HG02763 (cell line): ENCODE data around the gene FMN1.

ENCODE experiments used
- ATAC-seq: cut with Tn5 transposase; IDR thresholded peaks from one replicate; pipeline ENCODE4 v1.9.1; 2021; ENCODE audit warnings: mild to moderate bottlenecking, moderate library complexity; ENCODE audit not compliant: unreplicated experiment

Gene FMN1

GRCh38 chr15:32893421-32893820, 301.1 kb downstream of the FMN1 start:
- no peak for ATAC-seq

GRCh38 chr15:32889214-32889613, 305.3 kb downstream of the FMN1 start:
- no peak for ATAC-seq

DNA sequence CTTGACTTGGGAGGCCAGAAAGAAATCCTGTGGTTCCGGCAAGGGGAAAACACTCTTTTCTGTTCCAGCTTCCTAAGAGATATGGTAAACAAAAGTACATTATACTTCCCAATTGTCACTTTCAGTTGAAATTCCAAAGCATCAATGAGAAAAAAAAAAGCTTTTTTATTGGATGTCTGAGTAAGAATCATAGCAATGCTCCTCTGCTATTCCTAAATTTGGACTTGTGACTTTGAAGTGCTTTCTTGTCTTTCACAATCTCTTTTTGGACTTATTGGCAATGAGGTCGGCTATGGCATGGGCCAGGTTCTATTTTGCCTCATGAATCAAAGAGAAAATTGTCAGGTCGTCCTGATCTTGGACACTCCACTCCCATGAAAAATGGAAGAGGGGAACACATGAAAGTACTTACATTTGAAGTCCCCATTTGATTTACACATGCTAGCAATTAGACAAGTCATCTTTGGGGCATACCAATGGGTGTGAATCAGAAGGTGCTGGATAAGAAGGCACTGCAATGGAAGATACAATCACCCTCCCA, 306.2 kb downstream of the FMN1 start:
- no peak for ATAC-seq

DNA sequence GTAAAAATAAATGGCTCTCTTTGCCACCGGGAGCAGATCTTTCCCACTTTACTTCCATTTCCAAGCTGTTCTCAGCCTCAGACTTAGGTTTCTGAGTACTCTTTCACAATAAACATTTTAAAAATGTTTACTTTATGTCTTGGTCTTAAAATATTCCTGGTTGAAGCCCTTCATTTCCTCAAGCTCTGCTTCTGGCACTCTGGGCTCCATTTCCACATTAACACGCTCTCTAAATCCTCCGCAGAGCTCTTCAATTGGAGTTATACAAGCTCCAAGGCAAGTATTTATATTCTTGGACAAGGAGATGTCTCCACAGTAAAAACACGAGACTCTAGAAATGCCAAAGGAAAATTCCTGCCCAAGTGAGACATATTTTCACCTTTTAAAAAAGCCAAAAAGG, 307.4 kb downstream of the FMN1 start:
- ATAC-seq: no peak

DNA sequence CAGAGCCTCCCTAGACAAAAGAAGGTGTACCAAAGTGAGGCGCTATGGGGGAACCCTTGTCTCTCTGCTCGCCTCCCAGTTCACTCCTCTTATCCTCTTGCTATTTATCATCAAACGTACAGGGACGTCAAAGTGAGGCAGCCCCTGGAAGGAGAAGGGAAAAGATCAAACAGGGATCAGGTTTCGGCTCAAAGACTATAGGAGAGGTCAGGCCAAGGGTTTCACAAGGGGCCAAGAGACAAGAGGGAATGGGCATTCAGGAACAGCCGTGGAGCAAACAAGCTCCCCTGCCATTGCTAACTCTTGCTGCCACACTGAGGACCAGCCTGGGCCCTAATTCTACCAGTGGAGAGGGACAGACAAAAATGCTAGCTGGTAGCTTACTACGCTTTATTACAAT, 308.1 kb downstream of the FMN1 start:
- no peak for ATAC-seq

DNA sequence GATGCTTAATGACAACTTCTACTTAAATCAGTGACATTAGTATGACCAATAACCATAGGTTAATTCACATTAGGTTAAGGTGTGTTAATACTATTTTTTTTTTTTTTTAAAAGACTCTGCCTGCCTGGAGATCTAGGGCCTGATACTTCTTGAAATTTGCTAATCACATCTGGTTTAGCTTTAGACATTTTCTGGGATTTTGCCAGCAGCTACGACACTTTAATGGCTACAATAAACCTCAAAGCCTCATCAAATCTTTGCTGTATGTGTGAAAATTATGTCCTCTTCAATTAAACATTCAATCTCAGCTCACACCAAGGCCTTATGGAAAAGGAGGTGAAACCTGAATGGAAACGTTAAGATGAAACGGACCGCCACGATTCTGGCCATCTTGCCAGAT, 308.8 kb downstream of the FMN1 start:
- ATAC-seq: no peak

GRCh38 chr15:32884146-32884545, 310.4 kb downstream of the FMN1 start:
- ATAC-seq: no peak

DNA sequence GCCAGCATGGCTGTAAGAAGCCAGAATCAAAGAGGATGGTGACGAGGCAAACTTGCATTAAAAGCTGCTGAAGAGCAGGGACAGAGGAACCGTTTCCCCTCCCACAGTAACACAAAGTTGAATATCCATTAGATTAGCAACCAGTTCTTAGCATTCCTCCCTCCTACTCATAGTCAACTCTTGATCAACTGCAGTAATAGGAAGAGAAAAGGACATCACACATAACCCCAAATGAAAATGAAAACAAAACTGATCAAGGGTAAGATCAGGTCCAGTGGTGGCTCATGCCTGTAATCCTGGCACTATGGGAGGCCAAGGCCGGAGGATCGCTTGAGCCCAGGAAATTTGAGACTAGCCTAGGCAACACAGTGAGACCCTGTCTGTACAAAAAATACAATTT, 311.6 kb downstream of the FMN1 start:
- no peak for ATAC-seq

- ATAC-seq: no peak
Observed at GRCh38 chr15:32881528-32881927, 313.0 kb downstream of the FMN1 start.

DNA sequence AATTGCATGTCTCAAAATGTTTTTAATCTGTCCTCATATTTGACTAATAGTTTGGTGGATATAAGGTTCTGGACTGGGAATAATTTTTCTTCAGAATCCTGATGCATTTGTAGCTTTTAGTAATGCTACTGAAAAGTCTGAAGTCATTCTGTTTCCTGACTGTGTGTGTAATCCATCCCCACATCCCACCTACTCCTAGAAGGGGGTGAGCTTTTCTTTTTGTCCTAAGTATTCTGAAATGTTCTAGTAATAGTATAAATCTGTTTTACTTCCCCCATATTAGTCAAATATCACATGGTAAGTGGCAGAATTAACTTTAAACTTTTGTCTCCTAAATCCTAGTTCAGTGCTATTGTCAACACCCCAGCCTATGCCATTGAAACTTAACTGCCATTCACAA, 313.9 kb downstream of the FMN1 start:
- ATAC-seq: no peak

DNA sequence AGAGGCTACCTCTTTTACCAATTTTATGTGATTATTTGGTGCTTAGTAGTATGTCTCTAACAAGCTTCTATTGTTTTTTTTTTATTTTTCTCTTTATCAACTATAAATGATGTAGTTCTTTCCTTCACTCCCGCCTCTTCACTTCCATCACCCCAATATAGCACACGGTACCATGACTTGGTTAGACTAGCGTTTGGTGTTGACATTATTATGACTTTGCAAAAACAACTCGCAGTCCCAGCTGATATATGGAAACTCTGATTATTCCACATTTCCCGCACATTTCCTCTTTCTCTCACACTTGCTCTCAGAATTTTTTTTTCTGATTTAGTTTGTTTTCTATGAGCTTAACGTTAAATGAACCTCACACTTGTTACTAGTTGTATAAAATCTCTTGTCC, 314.5 kb downstream of the FMN1 start:
- no peak for ATAC-seq

- ATAC-seq: no peak
Observed at GRCh38 chr15:32878869-32879805, 315.4 kb downstream of the FMN1 start.

- ATAC-seq: no peak
Observed at GRCh38 chr15:32878342-32878741, 316.2 kb downstream of the FMN1 start.

DNA sequence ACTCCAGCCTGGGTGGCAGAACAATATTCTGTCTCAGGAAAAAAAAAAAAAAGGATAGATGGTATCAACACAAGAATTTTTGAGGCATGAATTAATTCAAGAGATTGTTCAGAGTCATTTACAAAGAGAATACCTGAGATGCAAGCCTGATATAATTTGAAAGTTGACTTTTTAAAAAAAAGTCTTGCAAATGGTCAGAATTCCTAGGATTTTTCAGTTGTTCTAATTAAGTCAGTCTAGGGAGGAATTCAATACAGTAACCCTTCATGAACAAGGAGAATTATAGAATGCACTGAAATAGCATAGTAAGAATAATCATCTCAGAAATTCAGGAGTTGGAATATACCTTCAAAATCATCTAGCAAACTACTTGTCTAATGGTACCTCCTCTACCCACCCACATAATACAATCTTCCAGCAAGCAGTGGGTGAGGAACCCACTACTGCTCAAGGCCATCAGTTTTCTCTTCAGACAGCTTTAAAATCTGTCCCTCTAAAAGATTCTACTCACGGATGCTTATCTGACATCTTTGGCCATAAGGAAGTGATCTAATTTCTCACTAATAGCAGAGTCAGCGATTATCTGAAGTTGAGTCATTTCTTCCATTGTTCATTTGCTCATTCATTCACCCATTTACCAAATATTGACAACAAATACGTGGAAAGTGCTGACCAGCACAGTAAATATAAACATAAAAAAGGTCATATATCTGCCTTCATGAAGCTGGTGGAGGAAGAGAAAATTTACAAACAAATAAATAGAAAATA, 317.1 kb downstream of the FMN1 start:
- no peak for ATAC-seq

DNA sequence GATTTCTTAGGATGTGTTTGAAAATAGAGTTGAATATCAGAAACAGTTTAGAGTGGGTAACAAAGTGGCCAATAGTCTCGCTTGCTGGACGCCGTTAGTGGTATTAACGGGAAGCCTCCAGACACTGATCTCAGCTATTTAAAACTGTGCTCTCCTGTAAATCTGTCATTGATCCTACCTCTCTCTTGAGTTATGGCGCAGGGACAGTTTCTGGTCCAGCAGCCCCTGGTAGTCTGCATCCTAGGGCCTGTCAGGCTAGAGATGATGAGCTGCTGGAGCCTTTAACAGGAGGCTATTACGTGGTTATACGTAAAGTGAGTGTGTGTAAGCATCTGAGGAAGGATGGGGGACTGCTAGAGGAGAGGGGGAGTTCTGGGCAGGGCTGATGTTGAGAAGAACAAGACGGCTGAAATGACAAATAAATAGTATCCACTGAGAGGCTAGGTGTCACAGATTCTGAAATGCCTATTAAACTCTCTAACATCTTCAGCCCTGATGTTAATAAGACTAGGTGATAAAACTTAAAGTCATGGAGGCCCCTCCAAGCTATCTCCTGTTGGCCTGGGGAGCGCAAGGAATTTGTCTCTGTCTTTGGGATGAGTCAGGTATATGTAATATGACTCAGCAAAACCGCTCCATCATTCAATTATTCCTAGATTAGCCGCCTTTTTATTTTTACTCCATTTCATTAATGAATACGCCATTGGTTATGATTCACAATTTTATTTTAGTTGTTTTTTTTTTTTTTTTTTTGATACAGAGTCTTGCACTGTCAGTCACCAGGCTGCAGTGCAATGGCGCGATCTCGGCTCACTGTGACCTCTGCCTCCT, 321.0 kb downstream of the FMN1 start:
- ATAC-seq: no peak

DNA sequence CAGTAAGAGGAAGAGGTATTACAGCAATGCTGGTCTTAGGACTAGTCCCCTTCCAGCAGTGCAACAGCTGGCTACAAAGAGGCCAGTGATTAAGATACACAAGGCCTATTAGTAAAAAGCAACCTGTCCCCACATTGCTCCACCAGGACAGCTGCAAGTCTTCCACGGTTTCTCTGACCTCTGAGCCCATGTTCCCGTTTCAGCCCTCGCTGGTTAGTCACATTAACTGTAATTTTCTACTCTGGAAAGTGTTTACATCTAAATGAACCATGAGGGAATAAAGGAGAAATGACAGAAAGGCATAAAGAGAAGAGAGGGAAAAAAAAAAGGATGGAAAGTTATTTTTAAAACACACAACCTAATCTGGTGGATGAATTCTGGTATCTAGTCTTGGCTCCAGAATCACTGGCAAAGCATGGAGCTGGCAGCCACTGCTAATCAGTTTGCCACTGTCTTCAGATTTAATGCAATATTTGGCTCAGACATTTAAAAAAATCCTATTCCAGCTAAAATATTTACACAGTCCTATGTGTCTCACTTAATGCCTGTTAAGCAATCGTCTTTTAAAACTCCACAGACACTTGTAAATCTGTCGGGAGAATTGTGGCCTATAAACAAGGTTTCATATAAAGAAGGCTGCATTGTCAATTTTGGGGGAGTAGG, 321.8 kb downstream of the FMN1 start:
- ATAC-seq: no peak

DNA sequence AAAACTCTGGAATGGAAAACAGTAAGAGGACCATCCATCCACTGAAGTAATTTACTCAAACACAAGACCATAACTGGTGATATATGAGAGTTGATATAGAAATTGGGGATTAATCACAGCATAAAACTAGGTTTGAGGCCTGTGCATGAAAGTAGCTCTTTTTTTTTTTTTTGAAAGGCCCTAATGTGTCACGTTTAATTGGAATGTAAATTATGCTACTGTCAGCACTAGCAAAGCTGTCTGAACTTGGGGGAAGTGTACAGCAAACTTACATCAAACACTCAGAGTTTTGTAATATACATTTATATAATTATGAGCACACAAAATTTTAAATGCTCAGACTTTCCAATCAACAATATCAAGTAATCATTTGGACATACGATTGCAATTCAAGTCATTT, 322.6 kb downstream of the FMN1 start:
- no peak for ATAC-seq

DNA sequence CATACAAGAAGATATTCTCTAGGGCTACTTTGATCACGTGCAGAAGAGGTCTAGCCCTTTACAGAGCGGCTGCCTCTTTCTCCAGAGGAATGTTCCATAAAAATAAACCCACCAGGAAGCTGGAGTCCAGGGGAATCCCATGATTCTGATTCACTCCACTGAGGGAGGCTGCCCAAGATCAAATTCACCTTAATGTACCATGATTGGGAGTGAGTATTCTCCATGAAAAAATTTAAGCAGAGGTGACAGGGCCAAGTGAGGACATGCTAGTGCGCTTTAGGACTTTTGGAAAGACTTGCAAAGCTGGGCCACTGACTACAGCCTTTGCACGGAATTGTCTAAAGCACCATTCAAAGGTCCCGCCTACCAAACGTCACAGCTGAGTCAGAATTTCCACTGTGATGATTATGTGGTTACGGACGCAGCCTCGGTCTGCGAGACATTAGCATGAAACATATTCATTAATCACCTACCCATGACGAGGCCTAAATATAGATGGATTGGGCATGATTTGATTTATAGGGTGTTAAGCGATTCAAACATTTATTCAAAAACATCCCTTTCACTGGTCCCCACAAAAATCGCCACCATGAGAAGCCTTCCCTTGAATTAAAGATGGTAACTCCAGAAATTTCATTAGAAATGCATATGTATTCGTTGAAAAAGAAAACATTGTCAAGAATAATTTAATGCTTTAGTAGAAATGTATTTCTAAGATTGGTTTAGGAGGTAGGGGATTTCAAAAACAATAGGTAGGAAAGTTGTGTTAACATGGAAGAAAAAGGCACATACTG, 324.1 kb downstream of the FMN1 start:
- ATAC-seq: peak; percentile 71

- ATAC-seq: no peak
Observed at GRCh38 chr15:32869776-32870175, 324.7 kb downstream of the FMN1 start.

DNA sequence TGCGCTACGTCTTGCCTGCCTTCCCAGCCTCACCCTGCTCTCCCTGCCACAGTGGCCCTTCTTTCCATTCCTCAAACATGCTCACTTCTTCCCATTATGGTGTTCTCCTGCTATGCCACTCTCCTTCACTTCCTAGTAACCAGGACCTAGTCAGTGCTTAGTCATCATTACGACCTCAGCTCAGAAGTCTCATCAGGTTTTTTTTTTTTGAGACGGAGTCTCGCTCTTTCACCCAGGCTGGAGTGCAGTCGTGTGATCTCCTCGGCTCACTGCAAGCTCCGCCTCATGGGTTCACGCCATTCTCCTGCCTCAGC, 327.2 kb downstream of the FMN1 start:
- ATAC-seq: no peak
